Nephron progenitor cell (in vitro differentiated cells): ENCODE results near the gene CHMP5.
A peak's percentile ranks its signal among the peaks of the same experiment; 100 is the strongest.

Experiments
- DNase-seq: peaks from one replicate; pipeline ENCODE4 v3.0.0; 2021
- H3K27ac Mint-ChIP-seq: 2 replicates; pipeline ENCODE4 v1.8.0; 2021; ENCODE audit warnings: mild to moderate bottlenecking, moderate library complexity, mixed read lengths
- H3K27me3 Mint-ChIP-seq: 2 replicates; pipeline ENCODE4 v1.8.0; 2021; ENCODE audit warnings: mild to moderate bottlenecking, low read depth, mixed read lengths; ENCODE audit not compliant: poor library complexity
- H3K36me3 Mint-ChIP-seq: 2 replicates; pipeline ENCODE4 v1.8.0; 2021; ENCODE audit warnings: low read depth, mixed read lengths
- H3K4me1 Mint-ChIP-seq: 2 replicates; pipeline ENCODE4 v1.8.0; 2021; ENCODE audit warnings: mixed read lengths
- H3K4me3 Mint-ChIP-seq: 2 replicates; pipeline ENCODE4 v1.8.0; 2021; ENCODE audit warnings: mild to moderate bottlenecking, moderate library complexity, mixed read lengths
- H3K9me3 Mint-ChIP-seq: 2 replicates; pipeline ENCODE4 v1.8.0; 2021; ENCODE audit warnings: mild to moderate bottlenecking, moderate library complexity, mixed read lengths
- TF ChIP-seq, protein P1 (sequence below): fragments of 200-600 bp; sonication (generic); IDR thresholded peaks from 2 replicates; pipeline ENCODE4 v1.5.0; 2021; ENCODE audit warnings: antibody characterized with exemption

CHMP5 gene

DNA sequence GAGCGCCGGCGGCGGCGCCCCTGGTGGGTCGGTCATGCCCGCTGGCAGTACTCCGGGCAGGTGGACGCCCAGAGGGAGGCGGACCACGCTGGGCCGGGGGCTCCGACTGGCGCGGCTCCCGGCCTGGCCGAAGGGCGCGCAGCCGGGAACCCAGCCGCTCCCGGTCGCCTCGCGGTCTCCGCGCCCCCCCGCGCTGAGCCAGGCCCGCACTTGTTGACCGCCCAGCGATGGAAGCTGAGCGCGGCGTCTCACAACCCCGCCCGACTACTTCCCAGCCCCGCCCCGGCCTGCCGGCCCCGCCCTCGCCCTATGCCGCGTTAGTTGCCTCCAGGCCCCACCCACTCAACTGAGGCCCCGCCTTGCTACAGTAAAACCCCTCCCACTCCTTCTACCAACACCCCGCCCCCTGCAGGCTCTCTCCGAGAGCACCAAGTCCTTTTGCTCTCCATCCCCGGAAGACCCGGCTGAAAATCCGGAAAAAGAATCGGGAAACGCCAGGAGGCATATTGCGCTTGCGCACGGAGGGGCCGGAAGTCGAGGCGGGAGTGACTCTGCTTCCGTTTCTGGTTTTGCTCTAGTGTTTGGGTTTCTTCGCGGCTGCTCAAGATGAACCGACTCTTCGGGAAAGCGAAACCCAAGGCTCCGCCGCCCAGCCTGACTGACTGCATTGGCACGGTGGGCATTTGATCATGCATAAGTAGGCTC lies at the start of gene CHMP5, which contains the start of gene BAG1:
CHMP5 (plus strand) TSS at position 577 of the 705 bp plus-strand sequence; CDS start at position 607, 30 bp downstream.
BAG1 (minus strand) TSS at position 236 of the 705 bp plus-strand sequence.
- H3K27me3 Mint-ChIP-seq = peaks cover 3% of the 10 kb centered on the region
- H3K4me3 Mint-ChIP-seq = peak within 1 kb of the TSS; percentile 96
- no peaks in the 10 kb centered on the region for H3K9me3 Mint-ChIP-seq
- TF ChIP-seq, protein P1, sequence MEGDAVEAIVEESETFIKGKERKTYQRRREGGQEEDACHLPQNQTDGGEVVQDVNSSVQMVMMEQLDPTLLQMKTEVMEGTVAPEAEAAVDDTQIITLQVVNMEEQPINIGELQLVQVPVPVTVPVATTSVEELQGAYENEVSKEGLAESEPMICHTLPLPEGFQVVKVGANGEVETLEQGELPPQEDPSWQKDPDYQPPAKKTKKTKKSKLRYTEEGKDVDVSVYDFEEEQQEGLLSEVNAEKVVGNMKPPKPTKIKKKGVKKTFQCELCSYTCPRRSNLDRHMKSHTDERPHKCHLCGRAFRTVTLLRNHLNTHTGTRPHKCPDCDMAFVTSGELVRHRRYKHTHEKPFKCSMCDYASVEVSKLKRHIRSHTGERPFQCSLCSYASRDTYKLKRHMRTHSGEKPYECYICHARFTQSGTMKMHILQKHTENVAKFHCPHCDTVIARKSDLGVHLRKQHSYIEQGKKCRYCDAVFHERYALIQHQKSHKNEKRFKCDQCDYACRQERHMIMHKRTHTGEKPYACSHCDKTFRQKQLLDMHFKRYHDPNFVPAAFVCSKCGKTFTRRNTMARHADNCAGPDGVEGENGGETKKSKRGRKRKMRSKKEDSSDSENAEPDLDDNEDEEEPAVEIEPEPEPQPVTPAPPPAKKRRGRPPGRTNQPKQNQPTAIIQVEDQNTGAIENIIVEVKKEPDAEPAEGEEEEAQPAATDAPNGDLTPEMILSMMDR = peak; percentile 16
- peaks cover 42% of the 10 kb centered on the region for H3K36me3 Mint-ChIP-seq
- peaks cover 32% of the 10 kb centered on the region for H3K4me1 Mint-ChIP-seq
- peak within 1 kb of the TSS; percentile 58 for H3K27ac Mint-ChIP-seq
- DNase-seq = peak; percentile 100

DNA sequence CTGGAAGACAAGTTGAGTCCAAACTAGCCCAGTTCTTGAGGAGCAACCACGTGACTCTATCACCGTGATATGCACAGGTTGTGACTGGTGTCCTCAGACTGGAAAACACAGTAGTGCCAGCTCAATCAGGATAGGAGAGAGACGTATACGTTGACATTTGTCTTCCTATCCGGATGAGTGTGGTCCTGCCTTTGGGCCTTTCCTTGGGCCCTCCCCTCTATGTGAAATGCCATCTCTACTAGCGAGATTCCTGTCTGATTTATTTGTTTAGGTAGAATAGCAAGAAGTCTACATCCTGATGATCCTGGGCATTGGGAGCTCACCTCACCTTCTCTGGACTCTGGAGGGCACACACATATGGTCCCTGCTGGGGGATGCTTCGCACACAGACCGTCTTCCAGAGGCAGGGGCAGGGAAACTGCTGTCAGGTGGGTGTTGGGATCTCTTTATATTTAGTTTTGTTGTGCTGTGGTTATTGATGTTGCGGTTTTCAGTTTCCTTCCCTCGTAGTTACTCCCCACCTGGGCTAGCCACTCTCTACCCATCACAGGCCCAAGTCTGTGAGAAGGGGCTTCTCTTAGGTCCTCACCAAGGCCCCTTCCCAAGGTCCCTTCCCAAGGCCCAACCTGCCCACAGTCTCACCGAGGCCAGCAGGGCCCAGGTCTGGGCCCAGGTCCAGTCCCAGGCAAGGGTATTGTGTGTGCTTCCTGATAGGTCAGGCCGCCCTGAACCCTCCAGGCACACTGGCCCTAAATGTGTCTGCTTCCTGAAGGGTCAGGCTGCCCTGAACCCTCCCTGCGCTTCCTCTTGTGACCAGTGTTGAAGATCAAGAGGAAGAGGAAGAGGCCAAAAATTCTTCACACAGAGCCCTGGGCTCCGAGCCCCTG lies 43.9 kb upstream of the CHMP5 start:
- peaks cover 23% of the 10 kb centered on the region for H3K27me3 Mint-ChIP-seq
- H3K4me1 Mint-ChIP-seq = peaks cover 22% of the 10 kb centered on the region
- H3K4me3 Mint-ChIP-seq = no peak overlapping the region
- no peak for DNase-seq
- no peaks in the 10 kb centered on the region for H3K36me3 Mint-ChIP-seq
- TF ChIP-seq, protein P1 = no peak
- no peaks in the 10 kb centered on the region for H3K9me3 Mint-ChIP-seq
- no peak overlapping the region for H3K27ac Mint-ChIP-seq

DNA sequence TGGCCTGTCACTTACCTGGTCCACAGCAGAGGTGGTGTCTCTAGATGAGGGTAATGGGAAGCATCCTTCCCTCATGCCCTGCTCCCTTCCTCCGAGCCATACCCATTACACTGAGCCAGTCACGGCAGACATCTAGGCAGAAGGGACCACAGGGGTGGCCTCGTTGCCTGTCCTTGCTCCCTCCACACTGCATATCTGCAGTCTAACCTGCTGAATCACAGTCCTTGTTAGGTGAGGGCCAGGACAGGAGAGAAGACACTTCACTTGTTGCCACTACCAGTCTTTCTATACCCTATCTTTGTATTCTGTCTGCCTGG lies 43.3 kb upstream of the CHMP5 start:
- TF ChIP-seq, protein P1 = no peak
- Mint-ChIP-seq H3K4me3 (no peak overlapping the region), H3K4me1 (peaks cover 23% of the 10 kb centered on the region), H3K27me3 (peaks cover 17% of the 10 kb centered on the region), H3K9me3 (no peaks in the 10 kb centered on the region), H3K36me3 (no peaks in the 10 kb centered on the region), H3K27ac (no peak overlapping the region)
- DNase-seq = no peak

DNA sequence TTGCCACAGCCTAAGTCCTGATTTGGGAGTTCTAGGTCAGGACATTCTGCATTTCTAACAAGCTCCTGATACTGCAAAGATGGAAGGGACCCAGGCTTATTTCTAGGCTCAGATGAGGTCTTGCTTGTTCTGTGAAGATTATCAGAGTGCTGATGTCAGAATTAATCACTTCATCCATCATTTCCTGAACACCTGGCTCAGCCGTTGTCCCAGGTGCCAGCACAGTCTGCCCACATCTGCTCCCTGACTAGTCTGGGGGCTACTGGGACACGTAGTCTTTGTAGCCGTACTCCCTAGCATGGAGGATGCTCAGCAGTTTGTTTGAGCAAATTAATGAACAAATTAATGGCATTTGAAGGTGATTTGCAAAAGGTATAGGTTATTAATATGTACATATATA lies 42.8 kb upstream of the CHMP5 start:
- TF ChIP-seq, protein P1 = no peak
- no peak overlapping the region for H3K4me3 Mint-ChIP-seq
- no peaks in the 10 kb centered on the region for H3K36me3 Mint-ChIP-seq

DNA sequence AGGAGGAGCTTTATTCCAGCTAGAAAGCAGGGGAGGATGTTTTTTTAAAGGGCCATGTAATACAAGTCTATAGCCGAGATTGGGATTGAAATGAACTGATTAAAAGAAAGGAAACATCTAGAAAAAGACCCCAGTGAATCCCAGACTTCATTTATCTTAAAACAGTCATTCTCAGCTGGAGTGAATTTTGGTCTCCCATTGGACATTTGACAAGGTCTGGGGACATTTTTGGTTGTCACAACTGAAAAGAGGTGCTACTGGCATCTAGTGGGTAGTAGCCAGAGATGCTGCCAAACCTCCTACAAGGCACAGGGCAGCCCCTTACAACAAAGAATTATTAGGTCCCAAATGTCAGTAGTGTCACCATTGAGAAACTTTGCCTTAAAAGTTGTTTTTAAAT lies 41.2 kb upstream of the CHMP5 start:
- H3K4me1 Mint-ChIP-seq = peaks cover 23% of the 10 kb centered on the region
- TF ChIP-seq, protein P1 = no peak
- no peaks in the 10 kb centered on the region for H3K9me3 Mint-ChIP-seq
- no peaks in the 10 kb centered on the region for H3K27me3 Mint-ChIP-seq
- H3K4me3 Mint-ChIP-seq = no peak overlapping the region
- peak overlapping the region; percentile 21 for H3K27ac Mint-ChIP-seq
- DNase-seq = no peak
- H3K36me3 Mint-ChIP-seq = no peaks in the 10 kb centered on the region

More for the DNA sequence above, 42.8 kb upstream of the CHMP5 start:
- peaks cover 23% of the 10 kb centered on the region for H3K4me1 Mint-ChIP-seq
- DNase-seq = no peak
- H3K9me3 Mint-ChIP-seq = no peaks in the 10 kb centered on the region
- no peak overlapping the region for H3K27ac Mint-ChIP-seq
- peaks cover 12% of the 10 kb centered on the region for H3K27me3 Mint-ChIP-seq
